ENCODE measurements around the gene ATG13.

DNA sequence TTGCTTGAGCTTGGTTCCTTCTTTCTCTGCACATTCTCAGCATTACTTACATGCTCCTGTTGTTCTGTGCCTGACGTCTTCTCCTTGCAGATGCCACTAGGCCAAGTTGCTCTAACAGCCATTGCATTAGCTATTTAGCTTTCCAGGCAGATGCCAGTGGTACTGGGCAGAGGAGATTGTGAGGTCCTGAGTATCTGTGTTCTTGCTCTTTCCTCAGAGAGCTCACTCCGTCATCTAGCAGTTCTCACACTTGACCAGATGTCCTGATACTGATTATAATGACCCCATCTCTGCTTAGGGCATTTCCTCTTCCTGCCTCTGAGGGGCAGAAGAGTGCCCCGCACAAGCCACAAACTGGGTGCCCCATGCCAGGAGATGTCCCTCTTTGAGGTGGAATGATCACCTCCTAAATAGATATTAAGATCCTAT is 52.4 kb downstream of the ATG13 start:
- TF ChIP-seq POLR2AphosphoS5 (IDR thresholded peaks at IDR 0.05; ENCODE audit: low read depth, low read length) (no peak), TAF1 (IDR thresholded peaks at IDR 0.05; ENCODE audit: borderline replicate concordance, insufficient read depth, low read length) (no peak), SIN3A (IDR thresholded peaks at IDR 0.05; ENCODE audit: borderline replicate concordance, insufficient read depth, low read length) (no peak)
- TF ChIP-seq, protein P1, sequence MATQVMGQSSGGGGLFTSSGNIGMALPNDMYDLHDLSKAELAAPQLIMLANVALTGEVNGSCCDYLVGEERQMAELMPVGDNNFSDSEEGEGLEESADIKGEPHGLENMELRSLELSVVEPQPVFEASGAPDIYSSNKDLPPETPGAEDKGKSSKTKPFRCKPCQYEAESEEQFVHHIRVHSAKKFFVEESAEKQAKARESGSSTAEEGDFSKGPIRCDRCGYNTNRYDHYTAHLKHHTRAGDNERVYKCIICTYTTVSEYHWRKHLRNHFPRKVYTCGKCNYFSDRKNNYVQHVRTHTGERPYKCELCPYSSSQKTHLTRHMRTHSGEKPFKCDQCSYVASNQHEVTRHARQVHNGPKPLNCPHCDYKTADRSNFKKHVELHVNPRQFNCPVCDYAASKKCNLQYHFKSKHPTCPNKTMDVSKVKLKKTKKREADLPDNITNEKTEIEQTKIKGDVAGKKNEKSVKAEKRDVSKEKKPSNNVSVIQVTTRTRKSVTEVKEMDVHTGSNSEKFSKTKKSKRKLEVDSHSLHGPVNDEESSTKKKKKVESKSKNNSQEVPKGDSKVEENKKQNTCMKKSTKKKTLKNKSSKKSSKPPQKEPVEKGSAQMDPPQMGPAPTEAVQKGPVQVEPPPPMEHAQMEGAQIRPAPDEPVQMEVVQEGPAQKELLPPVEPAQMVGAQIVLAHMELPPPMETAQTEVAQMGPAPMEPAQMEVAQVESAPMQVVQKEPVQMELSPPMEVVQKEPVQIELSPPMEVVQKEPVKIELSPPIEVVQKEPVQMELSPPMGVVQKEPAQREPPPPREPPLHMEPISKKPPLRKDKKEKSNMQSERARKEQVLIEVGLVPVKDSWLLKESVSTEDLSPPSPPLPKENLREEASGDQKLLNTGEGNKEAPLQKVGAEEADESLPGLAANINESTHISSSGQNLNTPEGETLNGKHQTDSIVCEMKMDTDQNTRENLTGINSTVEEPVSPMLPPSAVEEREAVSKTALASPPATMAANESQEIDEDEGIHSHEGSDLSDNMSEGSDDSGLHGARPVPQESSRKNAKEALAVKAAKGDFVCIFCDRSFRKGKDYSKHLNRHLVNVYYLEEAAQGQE (IDR thresholded peaks at IDR 0.05; ENCODE audit: insufficient read depth in 1 of 2, low read depth in 2 of 2, low read length in 2 of 2): no peak

All from PFSK-1 (cell line).